ENCODE results near the gene DSE.

The DSE gene

DNA sequence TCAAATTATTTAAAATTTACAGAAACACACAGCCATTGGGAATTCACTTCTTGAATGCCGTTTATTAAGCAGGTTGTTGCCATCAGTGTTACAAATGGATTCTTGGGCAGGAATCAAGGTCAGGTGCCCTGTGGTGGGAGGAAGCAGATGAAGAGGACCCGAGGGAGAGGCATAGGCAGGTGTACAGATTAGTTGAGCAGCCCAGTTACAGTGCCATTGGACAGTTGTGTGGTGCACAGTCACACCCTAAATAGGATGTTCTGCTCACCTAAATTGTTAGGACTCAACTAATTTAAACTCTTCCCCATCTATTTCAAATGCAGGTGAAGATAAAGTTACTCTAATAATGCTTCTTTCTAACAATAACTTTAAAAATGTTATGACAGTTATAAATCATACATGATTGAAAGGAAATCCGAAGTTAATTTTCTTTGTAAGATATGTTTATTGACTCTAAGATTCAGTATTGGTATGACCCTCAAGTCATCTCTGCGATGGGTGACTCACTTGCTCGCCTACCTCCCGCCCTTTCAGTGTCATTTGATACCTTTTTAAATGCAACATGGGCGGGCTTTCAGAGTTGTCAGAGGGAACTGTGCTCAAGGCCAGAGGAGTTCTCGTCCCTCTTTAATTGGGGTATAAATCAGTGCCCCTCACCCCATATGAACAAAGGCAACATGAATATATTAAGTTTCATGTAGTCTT is 35.1 kb downstream of the DSE start:
- no peak for TF ChIP-seq FOXM1 (IDR thresholded peaks at IDR 0.05; ENCODE audit: borderline replicate concordance, low read depth)
- no peak for TF ChIP-seq ZBTB7A (IDR thresholded peaks at IDR 0.05; ENCODE audit: low read depth)
- TF ChIP-seq EGR1 (IDR thresholded peaks at IDR 0.05), result no peak
- TF ChIP-seq RAD21 (IDR thresholded peaks at IDR 0.05; ENCODE audit: low read depth), result no peak
- TF ChIP-seq TCF12 (IDR thresholded peaks at IDR 0.05; ENCODE audit: low read depth), result no peak
- no peak for TF ChIP-seq TAF1 (IDR thresholded peaks at IDR 0.05; ENCODE audit: low read depth)
- TF ChIP-seq, protein P1, sequence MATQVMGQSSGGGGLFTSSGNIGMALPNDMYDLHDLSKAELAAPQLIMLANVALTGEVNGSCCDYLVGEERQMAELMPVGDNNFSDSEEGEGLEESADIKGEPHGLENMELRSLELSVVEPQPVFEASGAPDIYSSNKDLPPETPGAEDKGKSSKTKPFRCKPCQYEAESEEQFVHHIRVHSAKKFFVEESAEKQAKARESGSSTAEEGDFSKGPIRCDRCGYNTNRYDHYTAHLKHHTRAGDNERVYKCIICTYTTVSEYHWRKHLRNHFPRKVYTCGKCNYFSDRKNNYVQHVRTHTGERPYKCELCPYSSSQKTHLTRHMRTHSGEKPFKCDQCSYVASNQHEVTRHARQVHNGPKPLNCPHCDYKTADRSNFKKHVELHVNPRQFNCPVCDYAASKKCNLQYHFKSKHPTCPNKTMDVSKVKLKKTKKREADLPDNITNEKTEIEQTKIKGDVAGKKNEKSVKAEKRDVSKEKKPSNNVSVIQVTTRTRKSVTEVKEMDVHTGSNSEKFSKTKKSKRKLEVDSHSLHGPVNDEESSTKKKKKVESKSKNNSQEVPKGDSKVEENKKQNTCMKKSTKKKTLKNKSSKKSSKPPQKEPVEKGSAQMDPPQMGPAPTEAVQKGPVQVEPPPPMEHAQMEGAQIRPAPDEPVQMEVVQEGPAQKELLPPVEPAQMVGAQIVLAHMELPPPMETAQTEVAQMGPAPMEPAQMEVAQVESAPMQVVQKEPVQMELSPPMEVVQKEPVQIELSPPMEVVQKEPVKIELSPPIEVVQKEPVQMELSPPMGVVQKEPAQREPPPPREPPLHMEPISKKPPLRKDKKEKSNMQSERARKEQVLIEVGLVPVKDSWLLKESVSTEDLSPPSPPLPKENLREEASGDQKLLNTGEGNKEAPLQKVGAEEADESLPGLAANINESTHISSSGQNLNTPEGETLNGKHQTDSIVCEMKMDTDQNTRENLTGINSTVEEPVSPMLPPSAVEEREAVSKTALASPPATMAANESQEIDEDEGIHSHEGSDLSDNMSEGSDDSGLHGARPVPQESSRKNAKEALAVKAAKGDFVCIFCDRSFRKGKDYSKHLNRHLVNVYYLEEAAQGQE (IDR thresholded peaks at IDR 0.05; ENCODE audit: low read depth), result no peak
- TF ChIP-seq CEBPB (IDR thresholded peaks at IDR 0.05), result no peak
- TF ChIP-seq, protein P2, sequence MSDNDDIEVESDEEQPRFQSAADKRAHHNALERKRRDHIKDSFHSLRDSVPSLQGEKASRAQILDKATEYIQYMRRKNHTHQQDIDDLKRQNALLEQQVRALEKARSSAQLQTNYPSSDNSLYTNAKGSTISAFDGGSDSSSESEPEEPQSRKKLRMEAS (IDR thresholded peaks at IDR 0.05), result no peak
- no peak for TF ChIP-seq EP300 (IDR thresholded peaks at IDR 0.05; ENCODE audit: borderline replicate concordance)

DNA sequence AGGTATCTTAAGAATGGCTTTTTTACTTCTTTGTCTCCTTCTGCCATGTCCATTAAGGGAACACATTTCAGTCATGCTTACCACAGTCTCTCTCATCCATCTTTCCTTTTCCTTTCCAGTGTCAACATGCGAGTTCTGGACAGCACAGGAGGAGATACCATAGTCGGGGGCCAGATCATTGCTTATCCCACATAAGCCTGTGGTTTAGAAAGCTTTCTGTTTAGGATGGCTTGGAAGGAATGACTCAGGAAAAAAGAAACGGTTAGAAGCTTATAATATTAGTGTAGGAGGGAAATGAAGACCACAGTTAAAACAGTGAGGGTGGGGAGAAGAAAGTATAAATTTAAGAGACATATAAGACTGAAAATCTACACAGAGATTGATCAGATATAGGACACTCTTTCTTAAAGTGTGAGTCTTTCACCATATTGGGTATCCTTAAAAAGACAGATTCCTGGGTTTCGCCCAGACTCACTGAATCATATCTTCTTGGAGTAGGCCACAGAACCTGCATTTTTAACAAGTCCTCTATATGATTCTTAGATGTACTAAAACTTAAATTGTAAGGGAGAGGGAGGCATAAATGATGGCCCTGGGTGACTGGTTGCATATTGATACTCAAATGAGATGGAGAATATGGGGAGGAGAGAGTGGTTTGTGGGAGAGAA is 36.1 kb downstream of the DSE start:
- TF ChIP-seq EGR1 (IDR thresholded peaks at IDR 0.05) (no peak), RAD21 (IDR thresholded peaks at IDR 0.05; ENCODE audit: low read depth) (no peak), TAF1 (IDR thresholded peaks at IDR 0.05; ENCODE audit: low read depth) (no peak), TCF12 (IDR thresholded peaks at IDR 0.05; ENCODE audit: low read depth) (no peak), ZBTB7A (IDR thresholded peaks at IDR 0.05; ENCODE audit: low read depth) (no peak), EP300 (IDR thresholded peaks at IDR 0.05; ENCODE audit: borderline replicate concordance) (no peak), YY1 (IDR thresholded peaks at IDR 0.05; ENCODE audit: low read depth) (no peak), CEBPB (IDR thresholded peaks at IDR 0.05) (no peak), FOXM1 (IDR thresholded peaks at IDR 0.05; ENCODE audit: borderline replicate concordance, low read depth) (no peak), NFIC (IDR thresholded peaks at IDR 0.05) (no peak), TEAD4 (IDR thresholded peaks at IDR 0.05) (no peak), CREB1 (IDR thresholded peaks at IDR 0.05; ENCODE audit: low read depth) (no peak)
- TF ChIP-seq, protein P1 (IDR thresholded peaks at IDR 0.05; ENCODE audit: low read depth), result no peak
- TF ChIP-seq, protein P3, sequence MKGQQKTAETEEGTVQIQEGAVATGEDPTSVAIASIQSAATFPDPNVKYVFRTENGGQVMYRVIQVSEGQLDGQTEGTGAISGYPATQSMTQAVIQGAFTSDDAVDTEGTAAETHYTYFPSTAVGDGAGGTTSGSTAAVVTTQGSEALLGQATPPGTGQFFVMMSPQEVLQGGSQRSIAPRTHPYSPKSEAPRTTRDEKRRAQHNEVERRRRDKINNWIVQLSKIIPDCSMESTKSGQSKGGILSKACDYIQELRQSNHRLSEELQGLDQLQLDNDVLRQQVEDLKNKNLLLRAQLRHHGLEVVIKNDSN (IDR thresholded peaks at IDR 0.05), result no peak
- TF ChIP-seq, protein P2 (IDR thresholded peaks at IDR 0.05), result no peak

DNA sequence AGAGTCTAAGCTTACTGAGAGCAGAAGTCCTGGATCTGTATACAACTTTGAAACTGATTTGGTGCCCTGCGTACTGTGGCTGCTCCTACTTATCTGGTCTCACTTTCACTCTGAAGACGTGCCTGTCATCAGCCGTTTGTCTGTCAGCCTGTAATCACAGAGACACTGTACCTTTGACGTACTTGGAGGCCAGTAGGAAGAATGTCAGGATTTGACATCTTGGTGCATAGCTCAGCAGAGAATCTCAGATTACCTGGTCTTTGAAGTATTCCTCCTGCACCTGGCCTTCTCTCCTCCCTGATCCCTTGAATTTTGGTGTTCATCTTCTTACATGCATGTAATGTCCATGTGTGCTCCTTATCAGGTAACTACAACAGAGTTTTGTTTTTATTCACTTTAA is 37.7 kb downstream of the DSE start:
- TF ChIP-seq CREB1 (IDR thresholded peaks at IDR 0.05; ENCODE audit: low read depth), result no peak
- TF ChIP-seq, protein P1 (IDR thresholded peaks at IDR 0.05; ENCODE audit: low read depth), result no peak
- no peak for TF ChIP-seq ZBTB7A (IDR thresholded peaks at IDR 0.05; ENCODE audit: low read depth)
- TF ChIP-seq, protein P3 (IDR thresholded peaks at IDR 0.05), result no peak
- TF ChIP-seq RAD21 (IDR thresholded peaks at IDR 0.05; ENCODE audit: low read depth), result no peak
- no peak for TF ChIP-seq NFIC (IDR thresholded peaks at IDR 0.05)
- TF ChIP-seq, protein P2 (IDR thresholded peaks at IDR 0.05), result no peak
- TF ChIP-seq EP300 (IDR thresholded peaks at IDR 0.05; ENCODE audit: borderline replicate concordance), result no peak
- no peak for TF ChIP-seq CEBPB (IDR thresholded peaks at IDR 0.05)
- no peak for TF ChIP-seq TCF12 (IDR thresholded peaks at IDR 0.05; ENCODE audit: low read depth)
- TF ChIP-seq FOXM1 (IDR thresholded peaks at IDR 0.05; ENCODE audit: borderline replicate concordance, low read depth), result no peak
- no peak for TF ChIP-seq TEAD4 (IDR thresholded peaks at IDR 0.05)
- no peak for TF ChIP-seq TAF1 (IDR thresholded peaks at IDR 0.05; ENCODE audit: low read depth)
- no peak for TF ChIP-seq EGR1 (IDR thresholded peaks at IDR 0.05)
- no peak for TF ChIP-seq YY1 (IDR thresholded peaks at IDR 0.05; ENCODE audit: low read depth)
